ENCODE results near the gene ATG9B.

DNA sequence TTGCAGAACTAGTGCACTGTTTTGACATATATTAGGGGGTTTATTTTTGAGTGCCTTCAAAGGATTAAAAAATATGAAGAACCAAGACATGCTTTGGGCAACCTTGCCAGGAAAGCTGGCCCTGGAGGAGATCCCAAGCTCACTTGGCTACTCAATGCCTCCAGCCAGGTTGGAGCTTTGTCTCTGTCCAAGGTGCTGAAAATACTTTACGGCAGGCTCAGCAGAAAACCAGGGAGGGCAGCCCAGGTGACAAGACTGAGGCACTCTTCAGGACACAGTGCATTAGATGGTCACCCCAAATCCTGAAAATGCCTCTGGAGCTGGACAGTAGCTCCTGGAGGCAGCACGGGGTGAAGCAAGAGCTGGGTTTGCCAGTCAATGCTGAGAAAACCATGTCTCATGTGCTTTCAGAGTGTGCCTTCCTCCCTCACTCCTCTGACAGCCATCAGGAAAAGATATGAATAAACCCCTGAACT is 40.4 kb downstream of the ATG9B start:
- TF ChIP-seq CTCF (conservative IDR thresholded peaks at IDR 0.05; ENCODE audit: low read depth, low read length) (no peak), EZH2 (IDR thresholded peaks at IDR 0.05; ENCODE audit: low read length, unreplicated experiment) (no peak), EZH2phosphoT487 (IDR thresholded peaks at IDR 0.05; ENCODE audit: borderline replicate concordance, low read length) (no peak)
